OCI-LY3 (cell line): Measurements from ENCODE around the gene DIP2C.

Experiments
- EZH2phosphoT487 ChIP-seq: fragments of 200-600 bp; shearing (Covaris generic); IDR thresholded peaks from 2 replicates; pipeline ENCODE4 v1.6.1; 2018; ENCODE audit warnings: antibody characterized with exemption, mixed run types, low read depth
- TF ChIP-seq, protein P1 (sequence below): fragments of 200-600, 300-600 bp; sonication (generic); IDR thresholded peaks from 2 replicates; pipeline ENCODE4 v1.5.1; 2014; ENCODE audit warnings: antibody characterized with exemption, low read length, low read depth

DNA sequence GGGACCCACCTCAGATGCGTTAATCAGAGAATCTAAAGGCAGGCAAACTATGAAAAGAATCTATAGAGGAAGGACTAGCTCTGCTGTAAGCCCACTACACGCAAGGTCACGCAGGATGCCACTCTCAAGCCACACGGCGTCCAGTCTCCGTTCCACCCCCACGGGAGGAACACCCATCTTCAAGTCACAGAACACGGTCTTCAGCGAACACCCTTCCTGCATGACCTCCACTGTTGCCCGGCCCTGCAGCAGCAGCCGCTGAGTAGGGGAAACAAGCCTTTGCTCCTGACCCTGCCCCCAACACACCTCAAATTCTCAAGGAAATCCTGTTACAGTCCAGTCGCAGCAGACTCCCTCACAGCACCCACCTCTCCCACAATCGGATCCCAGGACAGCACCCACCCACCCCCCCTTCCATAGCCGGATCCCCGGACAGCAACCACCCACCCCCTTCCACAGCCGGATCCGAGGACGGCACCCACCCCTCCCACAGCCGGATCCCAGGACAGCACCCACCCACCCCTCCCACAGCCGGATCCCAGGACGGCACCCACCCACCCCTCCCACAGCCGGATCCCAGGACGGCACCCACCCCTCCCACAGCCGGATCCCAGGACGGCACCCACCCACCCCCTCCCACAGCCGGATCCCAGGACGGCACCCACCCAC, 133.7 kb downstream of the DIP2C start:
- TF ChIP-seq, protein P1, sequence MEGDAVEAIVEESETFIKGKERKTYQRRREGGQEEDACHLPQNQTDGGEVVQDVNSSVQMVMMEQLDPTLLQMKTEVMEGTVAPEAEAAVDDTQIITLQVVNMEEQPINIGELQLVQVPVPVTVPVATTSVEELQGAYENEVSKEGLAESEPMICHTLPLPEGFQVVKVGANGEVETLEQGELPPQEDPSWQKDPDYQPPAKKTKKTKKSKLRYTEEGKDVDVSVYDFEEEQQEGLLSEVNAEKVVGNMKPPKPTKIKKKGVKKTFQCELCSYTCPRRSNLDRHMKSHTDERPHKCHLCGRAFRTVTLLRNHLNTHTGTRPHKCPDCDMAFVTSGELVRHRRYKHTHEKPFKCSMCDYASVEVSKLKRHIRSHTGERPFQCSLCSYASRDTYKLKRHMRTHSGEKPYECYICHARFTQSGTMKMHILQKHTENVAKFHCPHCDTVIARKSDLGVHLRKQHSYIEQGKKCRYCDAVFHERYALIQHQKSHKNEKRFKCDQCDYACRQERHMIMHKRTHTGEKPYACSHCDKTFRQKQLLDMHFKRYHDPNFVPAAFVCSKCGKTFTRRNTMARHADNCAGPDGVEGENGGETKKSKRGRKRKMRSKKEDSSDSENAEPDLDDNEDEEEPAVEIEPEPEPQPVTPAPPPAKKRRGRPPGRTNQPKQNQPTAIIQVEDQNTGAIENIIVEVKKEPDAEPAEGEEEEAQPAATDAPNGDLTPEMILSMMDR, result no peak
- TF ChIP-seq EZH2phosphoT487, result no peak
